OCI-LY7 (cell line): ENCODE data around the gene MEIS2. TPM values are rescaled to one million over a fixed set of nuclear protein-coding genes. Genes with fewer than 3 reads are reported as not detected.

ENCODE experiments used
- BruUV-seq: library from RNA; stranded (reverse); fragments of 400-500 nt; replicated peaks from 2 replicates; lab custom pipeline; 2021; lab: Mats Ljungman, UMichigan
- CTCF ChIA-PET: fragments of 300-600 bp; sonication (Branson Sonifier 250); formaldehyde crosslinking; loops from one replicate; lab custom pipeline; 2022; ENCODE audit warnings: antibody characterized with exemption; ENCODE audit not compliant: unreplicated experiment; lab: Charles Lee
- POLR2A ChIA-PET: fragments of 300-600 bp; sonication (Branson Sonifier 250); formaldehyde crosslinking; loops from one replicate; lab custom pipeline; 2022; ENCODE audit warnings: antibody characterized with exemption; lab: Charles Lee
- DNase-seq: peaks from one replicate; pipeline ENCODE4 v3.0.0-alpha.2; 2015; ENCODE audit warnings: low spot score
- H2AFZ ChIP-seq: fragments of 200-600 bp; sonication (generic), shearing (Covaris generic); 2 replicates; pipeline ENCODE4 v1.6.1; 2014; ENCODE audit warnings: mild to moderate bottlenecking, antibody characterized with exemption, low read length, moderate library complexity
- H3K27ac ChIP-seq: fragments of 200-600 bp; sonication (generic); 2 replicates; pipeline ENCODE4 v1.5.1; 2014; ENCODE audit warnings: mixed run types, low read depth, mild to moderate bottlenecking, moderate library complexity, low read length, inconsistent platforms; ENCODE audit not compliant: poor library complexity, severe bottlenecking
- H3K36me3 ChIP-seq: fragments of 200-600 bp; sonication (generic); 2 replicates; pipeline ENCODE4 v1.6.1; 2014; ENCODE audit warnings: mild to moderate bottlenecking, antibody characterized with exemption, low read length, moderate library complexity, mixed read lengths; ENCODE audit not compliant: insufficient read depth
- H3K4me1 ChIP-seq: fragments of 200-600 bp; sonication (generic); 2 replicates; pipeline ENCODE4 v1.5.1; 2014; ENCODE audit warnings: mild to moderate bottlenecking, low read length; ENCODE audit not compliant: insufficient read depth, poor library complexity, severe bottlenecking
- H3K4me2 ChIP-seq: fragments of 200-600 bp; sonication (generic); 2 replicates; pipeline ENCODE4 v1.6.1; 2014; ENCODE audit warnings: mild to moderate bottlenecking, low read length
- H3K4me3 ChIP-seq: fragments of 200-600 bp; sonication (generic); 2 replicates; pipeline ENCODE4 v1.5.1; 2014; ENCODE audit warnings: mild to moderate bottlenecking, low read depth, low read length; ENCODE audit not compliant: poor library complexity, severe bottlenecking
- H3K79me2 ChIP-seq: fragments of 200-600 bp; sonication (generic); 2 replicates; pipeline ENCODE4 v1.6.1; 2016; ENCODE audit warnings: low read depth, mild to moderate bottlenecking, low read length, moderate library complexity, mixed read lengths; ENCODE audit not compliant: insufficient read depth
- H3K9me2 ChIP-seq: fragments of 200-600 bp; sonication (generic); 2 replicates; pipeline ENCODE4 v1.6.1; 2016; ENCODE audit warnings: mild to moderate bottlenecking, low read length, mixed read lengths; ENCODE audit not compliant: insufficient read depth
- H3K9me3 ChIP-seq: fragments of 200-600 bp; sonication (generic); 2 replicates; pipeline ENCODE4 v1.6.1; 2014; ENCODE audit warnings: mild to moderate bottlenecking, mixed run types, low read length, mixed read lengths
- H4K20me1 ChIP-seq: fragments of 200-600 bp; sonication (generic); 2 replicates; pipeline ENCODE4 v1.6.1; 2014; ENCODE audit warnings: mild to moderate bottlenecking, antibody characterized with exemption, low read length, moderate library complexity, mixed read lengths; ENCODE audit not compliant: insufficient read depth
- EZH2phosphoT487 ChIP-seq: fragments of 200-600 bp; sonication (generic); IDR thresholded peaks from 2 replicates; pipeline ENCODE4 v1.6.1; 2018; ENCODE audit warnings: low read depth, borderline replicate concordance, mild to moderate bottlenecking, mixed run types, antibody characterized with exemption, low read length, moderate library complexity, mixed read lengths
- intact Hi-C: fragments of 100-400 bp; cut with micrococcal nuclease; formaldehyde crosslinking; loops from one replicate; pipeline ENCODE4 v1.10.0; 2022; ENCODE audit not compliant: unreplicated experiment
- total RNA-seq, 2 experiments: library from RNA; depleted of rRNA in 1 of 2; stranded (reverse); fragments of >200 nt in 1 of 2; shearing (Covaris generic) in 1 of 2; gene quantifications; 2 replicates each; pipeline ENCODE4 v1.2.3, GENCODE V29; 2014 to 2022
- TF ChIP-seq, protein P1 (sequence below): fragments of 200-600 bp; sonication (generic); conservative IDR thresholded peaks from 2 replicates; pipeline ENCODE4 v1.5.1; 2014; ENCODE audit warnings: mild to moderate bottlenecking, antibody characterized with exemption, low read length, moderate library complexity, mixed read lengths

MEIS2 gene
- total RNA-seq, 2 experiments from 2014 or later: 31.0 to 35.8 TPM

DNA sequence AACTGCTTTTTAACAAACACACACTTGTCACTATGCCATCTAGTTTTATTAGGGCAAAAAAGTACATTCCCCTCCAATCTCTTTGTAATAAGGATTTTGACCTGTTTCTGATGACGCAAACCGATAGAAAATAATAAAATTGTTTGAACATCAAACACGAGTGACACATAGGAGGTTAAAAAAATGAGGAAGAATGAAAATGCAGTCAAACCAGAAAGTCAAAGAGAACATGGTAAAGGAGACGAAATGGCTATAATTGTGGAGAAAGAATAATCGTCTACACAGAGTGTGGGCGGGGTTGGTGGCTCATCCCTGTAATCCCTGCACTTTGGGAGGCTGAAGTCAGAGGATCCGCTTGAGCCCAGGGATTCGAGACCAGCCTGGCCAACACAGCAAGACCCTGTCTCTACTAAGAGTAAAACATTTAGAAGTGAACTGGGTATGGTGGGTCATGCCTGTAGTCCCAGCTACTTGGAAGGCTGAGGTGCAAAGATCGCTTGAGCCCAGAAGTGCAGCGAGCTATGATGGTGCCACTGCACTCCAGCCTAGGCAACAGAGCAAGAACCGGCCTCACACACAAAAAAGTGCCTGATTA is 83.2 kb downstream of the MEIS2 start:
- peak overlapping the region; percentile 59; the same call in 1 of the 2 replicates for H3K4me2 ChIP-seq

DNA sequence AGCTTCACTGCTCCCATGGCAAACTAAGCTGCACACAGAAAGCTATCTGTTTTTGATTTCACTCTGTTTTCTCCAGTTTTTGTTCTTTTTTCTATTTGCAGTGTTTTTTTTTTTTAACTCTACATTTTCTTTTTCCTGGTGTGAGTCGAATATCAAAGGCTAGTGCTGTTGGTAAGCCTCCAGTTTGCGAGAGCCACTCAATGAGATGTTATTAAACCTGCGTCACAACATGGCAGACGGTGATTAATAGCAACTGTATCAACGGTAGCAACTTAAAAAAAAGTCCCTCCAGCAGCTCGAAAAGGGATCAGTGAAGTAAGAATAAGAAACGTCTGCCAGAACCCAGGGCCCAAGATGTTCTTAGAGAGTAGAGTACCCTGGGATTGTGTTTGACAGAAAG is 84.1 kb downstream of the MEIS2 start:
- no TSS peak for BruUV-seq
- Histone ChIP-seq H3K36me3 (no peaks in the 10 kb centered on the region), H2AFZ (no peak overlapping the region), H3K79me2 (no peaks in the 10 kb centered on the region), H3K27ac (no peak overlapping the region), H3K9me3 (no peaks in the 10 kb centered on the region), H3K9me2 (no peaks in the 10 kb centered on the region), H4K20me1 (no peaks in the 10 kb centered on the region), H3K4me2 (peak overlapping the region; percentile 59), H3K4me3 (no peak overlapping the region), H3K4me1 (peaks cover 24% of the 10 kb centered on the region)
- intact Hi-C loops: no loop called here
- ChIA-PET POLR2A (interaction anchor here (0.7 to 1.6 kb wide), 3 partner anchors 17 to 22 kb away, joined by 3 to 5 read pairs (median 4); no protein-coding TSS in a partner anchor), CTCF (no interaction called here)
- TF ChIP-seq EZH2phosphoT487: no peak
- DNase-seq: no peak

More for the DNA sequence above, 83.2 kb downstream of the MEIS2 start:
- CTCF ChIA-PET: no interaction called here
- POLR2A ChIA-PET: no interaction called here
- DNase-seq: no peak
- no peak for TF ChIP-seq EZH2phosphoT487
- TF ChIP-seq, protein P1, sequence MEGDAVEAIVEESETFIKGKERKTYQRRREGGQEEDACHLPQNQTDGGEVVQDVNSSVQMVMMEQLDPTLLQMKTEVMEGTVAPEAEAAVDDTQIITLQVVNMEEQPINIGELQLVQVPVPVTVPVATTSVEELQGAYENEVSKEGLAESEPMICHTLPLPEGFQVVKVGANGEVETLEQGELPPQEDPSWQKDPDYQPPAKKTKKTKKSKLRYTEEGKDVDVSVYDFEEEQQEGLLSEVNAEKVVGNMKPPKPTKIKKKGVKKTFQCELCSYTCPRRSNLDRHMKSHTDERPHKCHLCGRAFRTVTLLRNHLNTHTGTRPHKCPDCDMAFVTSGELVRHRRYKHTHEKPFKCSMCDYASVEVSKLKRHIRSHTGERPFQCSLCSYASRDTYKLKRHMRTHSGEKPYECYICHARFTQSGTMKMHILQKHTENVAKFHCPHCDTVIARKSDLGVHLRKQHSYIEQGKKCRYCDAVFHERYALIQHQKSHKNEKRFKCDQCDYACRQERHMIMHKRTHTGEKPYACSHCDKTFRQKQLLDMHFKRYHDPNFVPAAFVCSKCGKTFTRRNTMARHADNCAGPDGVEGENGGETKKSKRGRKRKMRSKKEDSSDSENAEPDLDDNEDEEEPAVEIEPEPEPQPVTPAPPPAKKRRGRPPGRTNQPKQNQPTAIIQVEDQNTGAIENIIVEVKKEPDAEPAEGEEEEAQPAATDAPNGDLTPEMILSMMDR: no peak
- Histone ChIP-seq H3K4me1 (peaks cover 24% of the 10 kb centered on the region), H3K9me2 (no peaks in the 10 kb centered on the region), H4K20me1 (no peaks in the 10 kb centered on the region), H3K4me3 (no peak overlapping the region), H3K36me3 (no peaks in the 10 kb centered on the region), H3K27ac (no peak overlapping the region), H2AFZ (no peak overlapping the region), H3K79me2 (no peaks in the 10 kb centered on the region), H3K9me3 (no peaks in the 10 kb centered on the region)
- no TSS peak for BruUV-seq
- intact Hi-C loops: no loop called here

DNA sequence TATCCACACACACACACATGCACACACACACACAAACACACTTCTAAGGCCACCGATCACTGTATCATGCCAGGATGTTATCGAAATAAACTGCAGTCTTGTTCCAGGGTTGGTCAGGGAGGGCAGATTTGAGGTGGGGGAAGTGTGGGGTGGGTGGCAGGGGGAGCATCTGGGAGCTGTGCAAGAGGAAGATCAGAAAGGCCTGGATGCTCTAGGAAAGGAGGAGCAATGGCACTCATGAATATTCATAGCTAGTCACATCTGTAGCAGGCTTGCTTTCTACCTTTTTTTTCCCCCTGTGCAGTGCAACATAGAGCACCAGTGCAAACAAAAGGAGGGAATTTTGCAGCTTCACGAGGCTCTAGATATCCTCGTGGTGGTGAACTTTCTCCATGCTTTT is 84.9 kb downstream of the MEIS2 start:
- H3K79me2 ChIP-seq: no peaks in the 10 kb centered on the region
- intact Hi-C loops: no loop called here
- TF ChIP-seq, protein P1: no peak
- TF ChIP-seq EZH2phosphoT487: no peak
- POLR2A ChIA-PET: interaction anchor here (0.6 to 1.6 kb wide), 5 partner anchors 13 to 24 kb away, joined by 3 to 5 read pairs (median 4); no protein-coding TSS in a partner anchor
- BruUV-seq: no TSS peak
- DNase-seq: peak; percentile 12
- H3K9me2 ChIP-seq: no peaks in the 10 kb centered on the region
- no peak overlapping the region for H3K4me3 ChIP-seq
- H4K20me1 ChIP-seq: no peaks in the 10 kb centered on the region
- no peak overlapping the region; the same call in 1 of the 2 replicates for H2AFZ ChIP-seq
- H3K9me3 ChIP-seq: no peaks in the 10 kb centered on the region
- H3K4me1 ChIP-seq: peaks cover 24% of the 10 kb centered on the region
- peak overlapping the region; percentile 59 for H3K4me2 ChIP-seq
- H3K27ac ChIP-seq: no peak overlapping the region
- no peaks in the 10 kb centered on the region for H3K36me3 ChIP-seq
- CTCF ChIA-PET: no interaction called here
